H1 (cell line): ENCODE data around the gene HIPK2.

Experiments
- CEBPB ChIP-seq: IDR thresholded peaks from 2 replicates; pipeline ENCODE4 v1.6.1; 2012; ENCODE audit warnings: low read depth, low read length
- CTCF ChIP-seq, 3 experiments: IDR thresholded peaks; 1 replicate in 2 of 3; 2 replicates in 1 of 3; pipeline versions ENCODE4 v1.5.1 to v1.6.1; 2011; ENCODE audit warnings: low read length in 3 of 3, mild to moderate bottlenecking in 3 of 3, inconsistent platforms in 2 of 3, low read depth in 1 of 3, moderate library complexity in 1 of 3; ENCODE audit not compliant: insufficient read depth in 1 of 3; ENCODE audit errors: control extremely low read depth in 1 of 3
- EZH2 ChIP-seq: fragments of 200-600 bp; sonication (generic); IDR thresholded peaks from 2 replicates; pipeline ENCODE4 v1.7.1; 2012; ENCODE audit warnings: low read depth, mild to moderate bottlenecking, moderate library complexity, low read length, inconsistent platforms; ENCODE audit not compliant: severe bottlenecking
- JUN ChIP-seq: IDR thresholded peaks from 2 replicates; pipeline ENCODE4 v1.6.1; 2011; ENCODE audit warnings: low read depth, mild to moderate bottlenecking, improper control_type of control experiment, low read length
- MAFK ChIP-seq: IDR thresholded peaks from 2 replicates; pipeline ENCODE4 v1.6.1; 2012; ENCODE audit warnings: low read depth, mild to moderate bottlenecking, improper control_type of control experiment, low read length
- PHF8 ChIP-seq: fragments of 200-600 bp; sonication (generic); conservative IDR thresholded peaks from 2 replicates; pipeline ENCODE4 v1.7.1; 2012; ENCODE audit warnings: low read depth, mild to moderate bottlenecking, inconsistent platforms, low read length, moderate library complexity
- POLR2A ChIP-seq, 2 experiments: IDR thresholded peaks; 1 replicate in 1 of 2; 2 replicates in 1 of 2; pipeline ENCODE4 v1.6.1; 2011; ENCODE audit warnings: low read depth in 2 of 2, low read length in 2 of 2, mild to moderate bottlenecking in 2 of 2; ENCODE audit errors: control extremely low read depth in 1 of 2
- RAD21 ChIP-seq, 2 experiments: IDR thresholded peaks in 1 of 2; conservative IDR thresholded peaks in 1 of 2; 2 replicates each; pipeline ENCODE4 v1.6.1; 2011; ENCODE audit warnings: low read depth in 2 of 2, low read length in 2 of 2, improper control_type of control experiment in 1 of 2, inconsistent platforms in 1 of 2, mild to moderate bottlenecking in 1 of 2, moderate library complexity in 1 of 2

- TF ChIP-seq CTCF (IDR thresholded peaks at IDR 0.05; ENCODE audit: control extremely low read depth in 1 of 3, insufficient read depth in 1 of 3, low read depth in 1 of 3, low read length in 3 of 3): no peak
- TF ChIP-seq EZH2: no peak
- no peak for TF ChIP-seq RAD21 (IDR thresholded peaks at IDR 0.05 in 1 of 2, conservative IDR thresholded peaks at IDR 0.05 in 1 of 2; ENCODE audit: low read depth in 2 of 2, low read length in 2 of 2)
- no peak for TF ChIP-seq MAFK
- no peak for TF ChIP-seq POLR2A (IDR thresholded peaks at IDR 0.05; ENCODE audit: control extremely low read depth in 1 of 2, low read depth in 2 of 2, low read length in 2 of 2)
- TF ChIP-seq JUN: no peak
- no peak for TF ChIP-seq CEBPB
- TF ChIP-seq PHF8: no peak
Measured at GRCh38 chr7:139560678-139561077, 217.1 kb downstream of the HIPK2 start.
